ENCODE data around the gene KIRREL3. TPM values are rescaled to one million over a fixed set of nuclear protein-coding genes. Genes with fewer than 3 reads are reported as not detected.

KIRREL3 gene
- total and polyA plus RNA-seq, 2 of the 8 experiments (the other 6 are each of a cell fraction or from before 2014, with no cell fraction given) = 0.29 to 0.32 TPM

DNA sequence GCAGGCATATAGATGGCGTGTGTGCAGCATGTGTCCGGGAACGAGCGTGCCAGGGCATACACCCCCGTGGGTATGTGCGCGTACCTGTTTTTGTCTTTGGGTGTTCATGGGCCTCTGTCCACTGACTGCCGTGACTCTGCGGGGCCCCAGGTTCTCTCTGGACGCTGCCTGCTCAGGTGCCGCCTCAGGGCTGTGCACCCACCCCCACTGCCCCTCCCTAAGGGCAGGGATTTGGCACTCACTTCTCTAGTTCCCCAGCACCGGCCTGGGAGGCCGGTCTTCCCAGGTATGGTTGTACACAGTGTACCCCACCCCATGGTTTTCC lies 533.6 kb downstream of the KIRREL3 start:
- Histone ChIP-seq H4K8ac (ENCODE audit: extremely low read depth, insufficient read depth, low read length) (peak overlapping the region; percentile 78), H2AK5ac (ENCODE audit: low read depth, low read length) (no peak overlapping the region), H2BK20ac (ENCODE audit: low read length) (no peak overlapping the region), H3K9ac (replicated peaks in 1 of 4; ENCODE audit: extremely low read depth in 1 of 4, low read depth in 3 of 4, low read length in 3 of 4) (no peak overlapping the region), H2BK120ac (replicated peaks; ENCODE audit: low read depth, low read length) (no peak overlapping the region), H3K79me2 (ENCODE audit: control insufficient read depth in 1 of 2, insufficient read depth in 2 of 2, low read length in 2 of 2) (no peaks in the 10 kb centered on the region), H3K4me3 (ENCODE audit: extremely low read depth in 1 of 4, insufficient read depth in 2 of 4, low read depth in 3 of 4, low read length in 4 of 4) (no peak overlapping the region), H3K56ac (replicated peaks; ENCODE audit: insufficient read length, low read depth, low read length) (no peak overlapping the region), H3K79me1 (ENCODE audit: low read depth, low read length) (no peaks in the 10 kb centered on the region), H4K5ac (ENCODE audit: insufficient read length, low read depth, low read length) (no peak overlapping the region), H2BK15ac (ENCODE audit: low read length) (no peak overlapping the region), H4K20me1 (replicated peaks in 1 of 2; ENCODE audit: control insufficient read depth in 1 of 2, insufficient read depth in 2 of 2, low read length in 2 of 2) (peaks cover 0 to 2% of the 10 kb centered on the region in 2 experiments), H3K23ac (ENCODE audit: insufficient read length) (no peak overlapping the region), H3K27ac (ENCODE audit: low read depth, low read length) (no peak overlapping the region), H3K27me3 (replicated peaks in 1 of 4; ENCODE audit: control insufficient read depth in 3 of 4, extremely low read depth in 1 of 4, insufficient read depth in 3 of 4, low read length in 3 of 4) (no peaks in the 10 kb centered on the region), H3K4me1 (replicated peaks in 1 of 4; ENCODE audit: control insufficient read depth in 3 of 4, insufficient read depth in 4 of 4, low read length in 3 of 4) (peaks cover 0 to 4% (median under 1%) of the 10 kb centered on the region in 4 experiments; a peak in 3 of 7 replicates), H3K23me2 (ENCODE audit: low read depth, low read length) (no peaks in the 10 kb centered on the region), H3K14ac (ENCODE audit: insufficient read length) (no peak overlapping the region), H2BK5ac (ENCODE audit: low read depth, low read length) (no peak overlapping the region), H4K91ac (replicated peaks; ENCODE audit: insufficient read length, low read length) (no peak overlapping the region), H3K36me3 (ENCODE audit: control insufficient read depth in 2 of 4, insufficient read depth in 4 of 4, low read length in 3 of 4) (no peaks in the 10 kb centered on the region), H3K9me3 (ENCODE audit: insufficient read depth in 2 of 2, low read depth in 1 of 2, low read length in 1 of 2) (no peaks in the 10 kb centered on the region), H3K4me2 (ENCODE audit: insufficient read depth in 1 of 2, low read depth in 2 of 2, low read length in 2 of 2) (no peak overlapping the region), H3K4ac (replicated peaks; ENCODE audit: insufficient read length, low read depth, low read length) (no peak overlapping the region), H3K18ac (ENCODE audit: extremely low read depth, low read length) (no peak overlapping the region), H2AFZ (ENCODE audit: low read length) (no peak overlapping the region), H2BK12ac (ENCODE audit: low read depth, low read length) (0 out of 2 replicates have a peak overlapping the region, but pooled peaks have one; percentile 9)
- 94% methylated on average over 12 of the region's 13 CpGs; no CpG with 5 or more reads in 1 of the 2 experiments for whole genome bisulfite sequencing, 2 experiments (ENCODE audit: extremely low coverage in 1 of 2, insufficient coverage in 1 of 2, insufficient read length in 1 of 2, insufficient replicate concordance in 2 of 2, low coverage in 1 of 2, low lambda C conversion rate in 2 of 2, missing lambda C conversion rate in 1 of 2)
- DNase-seq (ENCODE audit: low read depth in 1 of 2, low spot score in 2 of 2) = no peak
- CTCF ChIA-PET (ENCODE audit: partially characterized antibody) = interaction anchor here (0.6 to 7.4 kb wide), 4 partner anchors 13 to 140 kb away, joined by 4 to 57 read pairs (median 5); no protein-coding TSS in a partner anchor
- TF ChIP-seq EGR1 (IDR thresholded peaks at IDR 0.05; ENCODE audit: borderline replicate concordance, low read depth, low read length) = no peak
- POLR2A ChIA-PET (ENCODE audit: partially characterized antibody) = no interaction called here
- no peak for FAIRE-seq

Data from H1 (cell line).